OCI-LY3 (cell line): Measurements from ENCODE around the gene RFXAP.
A peak's percentile ranks its signal among the peaks of the same experiment; 100 is the strongest.

Experiments
- H2AFZ ChIP-seq: fragments of 200-600, 300-600 bp; shearing (Covaris generic); 2 replicates; pipeline ENCODE4 v1.6.0; 2014; ENCODE audit warnings: antibody characterized with exemption, low read depth, low read length
- H3K27ac ChIP-seq: fragments of 200-600, 300-600 bp; sonication (generic); 2 replicates; pipeline ENCODE4 v1.5.1; 2014; ENCODE audit warnings: mild to moderate bottlenecking, low read length, moderate library complexity, mixed read lengths
- H3K27me3 ChIP-seq: fragments of 200-600, 300-600 bp; sonication (generic); 2 replicates; pipeline ENCODE4 v1.6.1; 2014; ENCODE audit warnings: low read depth, low read length, mixed read lengths
- H3K36me3 ChIP-seq: fragments of 200-600, 300-600 bp; sonication (generic); replicated peaks from 2 replicates; pipeline ENCODE3; 2014; ENCODE audit warnings: low read depth, low read length, mixed read lengths
- H3K4me1 ChIP-seq: fragments of 300-600, 200-600 bp; sonication (generic); 2 replicates; pipeline ENCODE4 v1.6.1; 2014; ENCODE audit warnings: low read length, mixed read lengths
- H3K4me2 ChIP-seq: fragments of 200-600, 300-600 bp; sonication (generic); 2 replicates; pipeline ENCODE4 v1.6.1; 2014; ENCODE audit warnings: low read length, mixed read lengths
- H3K4me3 ChIP-seq: fragments of 300-600, 200-600 bp; sonication (generic); 2 replicates; pipeline ENCODE4 v1.5.1; 2014; ENCODE audit warnings: antibody characterized with exemption, mild to moderate bottlenecking, low read length, moderate library complexity
- H3K79me2 ChIP-seq: fragments of 300-600, 200-600 bp; shearing (Covaris generic); 2 replicates; pipeline ENCODE4 v1.6.1; 2014; ENCODE audit warnings: mild to moderate bottlenecking, low read length, mixed read lengths
- H3K9ac ChIP-seq: fragments of 300-600, 200-600 bp; shearing (Covaris generic); 2 replicates; pipeline ENCODE4 v1.6.0; 2014; ENCODE audit warnings: mild to moderate bottlenecking, low read length, moderate library complexity
- H3K9me3 ChIP-seq: fragments of 200-600, 300-600 bp; shearing (Covaris generic); 2 replicates; pipeline ENCODE4 v1.6.1; 2014; ENCODE audit warnings: low read length, mixed read lengths; ENCODE audit not compliant: insufficient read depth
- H4K20me1 ChIP-seq: fragments of 200-600, 300-600 bp; sonication (generic); 2 replicates; pipeline ENCODE4 v1.6.1; 2016; ENCODE audit warnings: low read length, mixed read lengths; ENCODE audit not compliant: insufficient read depth
- CTCF ChIP-seq: fragments of 200-600, 300-600 bp; sonication (generic); IDR thresholded peaks from 2 replicates; pipeline ENCODE4 v1.5.1; 2014; ENCODE audit warnings: antibody characterized with exemption, low read length, low read depth
- EZH2phosphoT487 ChIP-seq: fragments of 200-600 bp; shearing (Covaris generic); IDR thresholded peaks from 2 replicates; pipeline ENCODE4 v1.6.1; 2018; ENCODE audit warnings: antibody characterized with exemption, mixed run types, low read depth

Gene RFXAP

GRCh38 chr13:36840718-36841250 is 21.8 kb downstream of the RFXAP start:
- Histone ChIP-seq H3K27ac (no peak overlapping the region), H4K20me1 (no peaks in the 10 kb centered on the region), H3K36me3 (peaks cover 8% of the 10 kb centered on the region), H3K27me3 (no peaks in the 10 kb centered on the region), H3K79me2 (no peaks in the 10 kb centered on the region), H3K4me3 (no peak overlapping the region), H3K9me3 (no peaks in the 10 kb centered on the region), H3K9ac (no peak overlapping the region), H3K4me2 (no peak overlapping the region), H2AFZ (no peak overlapping the region), H3K4me1 (no peaks in the 10 kb centered on the region)
- TF ChIP-seq CTCF (no peak), EZH2phosphoT487 (no peak)

GRCh38 chr13:36841391-36841790 is 22.4 kb downstream of the RFXAP start:
- H3K4me1 ChIP-seq: no peaks in the 10 kb centered on the region
- H3K27ac ChIP-seq: no peak overlapping the region
- no peak overlapping the region for H3K9ac ChIP-seq
- no peaks in the 10 kb centered on the region for H3K79me2 ChIP-seq
- H3K27me3 ChIP-seq: no peaks in the 10 kb centered on the region
- H2AFZ ChIP-seq: no peak overlapping the region
- peaks cover 5% of the 10 kb centered on the region for H3K36me3 ChIP-seq
- no peak overlapping the region for H3K4me3 ChIP-seq
- H4K20me1 ChIP-seq: no peaks in the 10 kb centered on the region
- H3K4me2 ChIP-seq: no peak overlapping the region
- H3K9me3 ChIP-seq: no peaks in the 10 kb centered on the region
- TF ChIP-seq CTCF (no peak), EZH2phosphoT487 (no peak)

GRCh38 chr13:36847606-36848005 is 28.6 kb downstream of the RFXAP start:
- Histone ChIP-seq H3K9me3 (no peaks in the 10 kb centered on the region), H3K27ac (no peak overlapping the region), H3K79me2 (no peaks in the 10 kb centered on the region), H3K4me2 (no peak overlapping the region), H3K27me3 (no peaks in the 10 kb centered on the region), H4K20me1 (no peaks in the 10 kb centered on the region), H3K4me1 (peaks cover 24% of the 10 kb centered on the region), H3K9ac (no peak overlapping the region), H3K4me3 (no peak overlapping the region), H3K36me3 (peaks cover 5% of the 10 kb centered on the region), H2AFZ (no peak overlapping the region)
- TF ChIP-seq EZH2phosphoT487 (no peak), CTCF (no peak)

- no peaks in the 10 kb centered on the region for H3K79me2 ChIP-seq
- no peaks in the 10 kb centered on the region for H3K27me3 ChIP-seq
- no peak overlapping the region for H3K4me2 ChIP-seq
- no peak overlapping the region for H3K9ac ChIP-seq
- no peaks in the 10 kb centered on the region for H4K20me1 ChIP-seq
- H3K36me3 ChIP-seq: peaks cover 5% of the 10 kb centered on the region
- H3K4me1 ChIP-seq: peaks cover 26% of the 10 kb centered on the region
- H3K4me3 ChIP-seq: no peak overlapping the region
- no peak overlapping the region for H3K27ac ChIP-seq
- H2AFZ ChIP-seq: no peak overlapping the region
- TF ChIP-seq CTCF (peak; percentile 48), EZH2phosphoT487 (no peak)
- H3K9me3 ChIP-seq: no peaks in the 10 kb centered on the region
Observed at GRCh38 chr13:36848199-36848982, 29.4 kb downstream of the RFXAP start.
